Hindlimb muscle (tissue), 1 donor: ENCODE results near the gene DALRD3. TPM values are rescaled to one million over a fixed set of nuclear protein-coding genes. Genes with fewer than 3 reads are reported as not detected.

Source experiments
- DNase-seq: peaks from one replicate; pipeline ENCODE4 v3.0.0-alpha.2; 2013
- polyA plus RNA-seq: library from polyadenylated mRNA; unstranded; fragments of 120-200 nt; gene quantifications from one replicate; pipeline ENCODE4 v1.2.1, GENCODE V29; 2013; ENCODE audit not compliant: insufficient read length

DALRD3 gene
- polyA plus RNA-seq, 1 donor, result 32.8 TPM

DNA sequence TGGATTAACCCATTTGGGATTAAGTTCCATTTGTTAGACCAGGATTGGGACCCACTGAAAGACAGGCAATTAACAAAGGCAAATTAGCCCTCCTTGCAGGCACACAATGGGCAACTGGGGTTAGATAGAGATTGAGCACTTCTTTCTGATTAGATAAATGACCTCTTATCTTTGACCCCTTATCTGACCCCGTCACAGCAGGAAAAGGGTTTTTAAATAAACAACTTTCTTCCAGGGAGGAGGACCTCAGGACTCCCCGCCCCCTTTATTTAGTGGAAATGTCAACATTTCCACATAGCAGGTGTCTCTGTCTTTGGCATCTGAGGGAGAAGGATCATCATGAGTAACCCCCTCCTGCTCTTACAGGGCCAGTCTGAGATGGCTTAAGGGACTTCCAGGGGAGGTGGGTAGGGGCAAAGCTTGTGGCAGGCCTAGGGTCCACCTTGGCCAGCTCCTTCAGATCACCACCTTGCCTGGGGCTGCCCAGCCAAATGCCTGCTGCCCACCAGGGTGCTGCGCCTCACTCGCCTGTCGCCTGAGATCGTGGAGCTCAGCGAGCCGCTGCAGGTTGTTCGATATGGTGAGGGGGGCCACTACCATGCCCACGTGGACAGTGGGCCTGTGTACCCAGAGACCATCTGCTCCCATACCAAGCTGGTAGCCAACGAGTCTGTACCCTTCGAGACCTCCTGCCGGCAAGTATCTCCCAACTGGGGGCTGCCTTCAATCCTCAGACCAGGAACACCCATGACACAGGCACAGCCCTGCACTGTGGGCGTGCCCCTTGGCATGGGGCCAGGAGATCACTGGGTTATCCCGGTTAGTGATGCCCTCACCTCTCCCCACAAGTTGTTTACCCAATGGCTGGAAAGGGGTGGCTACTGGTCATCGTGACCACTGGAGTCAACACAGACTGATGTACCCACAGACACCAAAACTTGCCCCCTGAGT, 13.8 kb downstream of the DALRD3 start:
- DNase-seq, result no peak

DNA sequence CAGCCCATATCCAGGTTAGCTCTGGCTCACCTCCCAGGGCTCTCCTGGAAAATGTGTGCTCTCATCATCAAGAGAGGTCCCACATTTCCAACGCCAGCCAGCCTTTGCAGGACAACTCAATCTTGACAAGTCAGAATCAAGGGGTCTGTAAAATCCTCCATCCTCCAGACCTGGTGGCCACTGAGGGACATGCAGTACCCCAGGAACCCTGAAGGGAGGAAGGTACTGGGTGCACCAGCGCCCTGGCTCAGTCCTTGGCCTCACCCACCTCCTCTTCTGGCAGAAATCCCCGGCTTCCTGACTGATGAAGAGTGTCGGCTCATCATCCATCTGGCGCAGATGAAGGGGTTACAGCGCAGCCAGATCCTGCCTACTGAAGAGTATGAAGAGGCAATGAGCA, 17.2 kb downstream of the DALRD3 start:
- no peak for DNase-seq

DNA sequence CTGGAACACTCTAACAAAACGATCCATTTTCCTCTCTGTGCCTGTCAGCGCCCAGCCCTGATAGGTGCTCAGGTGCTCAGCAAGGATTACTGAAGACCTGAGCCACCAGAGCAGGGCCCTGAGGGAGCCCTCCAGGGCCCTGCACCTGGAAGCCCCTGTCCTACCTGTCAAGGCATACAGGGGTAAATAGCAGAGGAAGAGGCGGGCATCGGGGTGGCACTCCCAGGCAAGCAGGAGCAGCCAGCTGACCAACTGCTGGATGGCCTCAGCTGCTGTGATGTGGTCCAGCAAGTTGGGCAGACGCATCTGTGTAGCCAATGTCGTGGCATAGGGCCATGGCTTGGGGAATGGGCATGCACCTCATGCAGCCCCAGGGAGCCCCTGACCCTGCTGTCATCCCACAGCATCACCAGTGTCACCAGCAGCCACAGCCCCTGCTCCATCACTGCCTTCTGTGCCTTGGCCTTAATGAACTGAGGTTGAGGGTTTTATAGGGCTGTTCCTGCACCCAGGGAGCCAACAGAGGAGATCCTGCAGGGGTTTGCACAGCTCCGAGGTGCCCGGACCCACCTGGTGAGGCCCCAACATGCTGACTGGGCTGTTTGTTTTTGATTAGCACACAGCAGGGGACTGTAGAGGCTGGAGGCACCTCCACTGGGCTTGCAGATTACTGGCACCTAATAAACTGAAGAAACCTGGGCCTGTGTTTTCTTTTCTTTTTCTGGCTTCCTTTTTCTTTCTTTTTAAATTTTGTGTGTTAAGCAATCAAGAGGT, 19.1 kb downstream of the DALRD3 start:
- DNase-seq, result no peak

DNA sequence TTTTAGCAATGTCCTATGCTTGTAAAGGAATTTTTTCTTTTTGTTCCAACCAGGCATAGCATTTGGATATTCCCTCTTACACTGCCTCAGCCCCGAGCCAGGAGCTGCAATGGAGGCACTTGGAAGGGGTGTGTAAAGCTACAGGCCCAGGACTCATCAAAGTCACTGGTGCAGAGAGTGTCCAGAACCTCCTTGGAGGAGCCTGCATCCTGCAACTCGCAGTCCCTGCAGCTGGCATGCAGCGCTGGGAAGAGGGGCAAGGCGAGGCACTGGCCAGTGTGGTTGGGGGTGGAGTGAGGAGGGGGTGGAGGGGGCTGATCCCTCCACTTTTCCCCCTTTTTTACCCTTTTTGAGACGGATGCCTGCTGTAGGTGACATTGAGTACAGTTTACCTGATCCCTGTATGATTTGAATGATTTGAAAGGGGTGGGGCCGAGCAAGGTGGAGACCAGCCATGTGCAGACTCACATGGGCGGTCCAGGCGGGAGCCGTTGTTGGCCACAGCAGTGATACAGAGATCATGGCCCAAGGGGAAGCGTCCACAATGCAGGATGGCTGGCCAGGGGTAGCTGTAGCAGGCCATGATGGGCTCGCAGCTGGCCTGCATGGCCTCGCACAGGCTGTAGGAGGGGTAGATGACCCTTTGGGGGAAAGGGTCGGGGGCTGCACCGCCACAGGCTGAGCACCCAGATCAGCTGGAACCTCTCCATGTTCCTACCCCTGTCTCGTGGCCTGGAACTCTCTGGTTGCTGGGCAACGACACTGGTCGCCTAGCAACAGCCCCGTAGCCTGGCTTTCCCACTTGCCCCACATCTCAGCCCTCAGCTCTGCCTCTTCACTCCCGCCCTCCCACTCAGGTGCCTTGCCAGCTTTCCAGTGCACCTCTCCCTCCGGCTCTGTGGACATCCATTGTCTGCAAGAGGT, 20.4 kb downstream of the DALRD3 start:
- DNase-seq, result no peak

DNA sequence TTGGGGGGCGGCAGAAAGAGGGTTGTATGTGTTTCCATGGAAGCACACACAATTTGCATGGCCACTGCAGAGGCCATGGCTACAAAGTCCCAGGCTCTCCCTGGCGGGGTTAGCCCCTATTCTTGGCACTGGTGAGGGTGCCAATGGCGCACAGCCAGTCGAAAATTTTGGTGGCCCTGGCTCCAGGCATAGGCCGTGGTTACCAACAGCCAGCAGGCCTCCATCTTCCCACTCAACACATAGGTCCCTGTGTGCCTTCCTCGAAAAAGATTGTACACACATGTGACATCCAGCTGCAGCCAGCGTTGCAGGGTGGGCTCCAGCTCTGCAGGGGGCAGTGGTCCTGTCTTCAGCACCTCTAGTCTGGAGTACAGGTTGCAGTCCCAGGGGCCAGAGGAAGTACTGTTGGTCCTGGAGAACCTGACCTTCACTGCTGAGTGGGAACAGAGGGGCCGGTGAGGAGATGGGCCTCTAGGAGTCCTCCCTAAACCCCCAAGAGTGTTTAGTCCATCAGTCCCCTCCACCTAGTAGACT, 21.2 kb downstream of the DALRD3 start:
- no peak for DNase-seq

DNA sequence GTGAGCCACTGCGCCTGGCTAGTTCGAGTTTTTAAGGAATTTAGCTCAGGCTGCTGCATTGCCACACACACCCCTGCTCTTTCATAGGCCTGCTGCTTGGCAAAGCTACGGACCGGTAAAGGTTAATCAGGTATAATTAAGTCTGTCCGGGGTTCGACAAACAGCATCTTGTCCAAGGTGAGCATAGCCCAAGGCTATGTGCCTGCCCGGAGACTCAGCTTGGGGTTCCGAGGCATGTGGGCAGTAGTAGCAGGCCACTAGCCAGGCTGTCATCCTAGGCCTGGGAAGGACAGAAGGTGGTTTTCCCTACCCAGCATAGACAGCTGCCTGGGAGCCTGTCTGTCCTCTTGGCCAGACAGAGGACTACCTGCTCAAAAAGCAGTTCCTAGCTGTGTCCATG, 21.7 kb downstream of the DALRD3 start:
- DNase-seq, result no peak

DNA sequence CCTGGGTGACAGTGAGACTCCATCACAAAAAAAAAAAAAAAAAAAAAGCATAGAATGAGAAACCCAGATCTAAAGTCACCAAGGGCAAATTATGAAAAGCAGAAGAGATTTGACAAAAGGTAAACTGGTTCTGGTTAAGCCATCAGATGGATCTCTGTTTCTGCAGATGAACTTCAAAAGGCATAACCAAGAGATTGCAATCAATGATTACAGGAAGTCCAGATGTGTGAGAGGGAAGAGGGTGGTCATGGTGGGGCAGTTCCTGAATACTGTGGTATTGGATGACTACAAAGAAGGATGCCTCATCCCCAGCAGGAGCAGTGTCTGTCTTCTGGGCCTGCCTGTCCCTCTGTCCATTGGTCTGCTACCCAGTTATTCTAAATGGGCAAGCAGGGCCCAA, 24.5 kb downstream of the DALRD3 start:
- DNase-seq, result no peak

DNA sequence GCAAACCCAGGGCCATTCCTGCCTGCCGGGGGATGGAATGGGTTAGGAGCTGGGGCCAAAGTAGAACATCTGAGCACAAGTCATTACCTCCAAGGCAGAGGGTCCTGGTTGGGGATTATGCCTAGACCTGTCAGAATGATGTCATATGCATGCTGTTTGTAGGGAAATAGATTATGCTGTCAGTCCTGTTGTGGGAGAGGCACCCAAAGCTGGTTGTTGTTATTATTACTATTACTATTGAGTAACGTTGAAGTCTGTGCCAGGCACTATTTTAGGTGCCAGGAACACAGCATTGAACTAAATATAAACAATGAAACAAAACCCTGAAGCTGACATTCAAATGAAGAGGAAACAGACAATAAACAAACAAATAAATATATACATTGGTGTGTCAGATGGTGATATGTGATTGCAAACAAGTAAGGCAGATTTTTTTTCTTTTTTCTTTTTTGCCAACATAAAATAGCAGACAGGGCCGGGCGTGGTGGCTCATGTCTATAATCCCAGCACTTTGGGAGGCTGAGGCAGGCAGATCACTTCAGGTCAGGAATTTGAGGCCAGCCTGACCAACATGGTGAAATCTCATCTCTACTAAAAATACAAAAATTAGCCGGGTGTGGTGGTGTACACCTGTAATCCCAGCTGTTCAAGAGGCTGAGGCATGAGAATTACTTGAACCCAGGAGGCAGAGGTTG, 26.4 kb downstream of the DALRD3 start:
- no peak for DNase-seq

DNA sequence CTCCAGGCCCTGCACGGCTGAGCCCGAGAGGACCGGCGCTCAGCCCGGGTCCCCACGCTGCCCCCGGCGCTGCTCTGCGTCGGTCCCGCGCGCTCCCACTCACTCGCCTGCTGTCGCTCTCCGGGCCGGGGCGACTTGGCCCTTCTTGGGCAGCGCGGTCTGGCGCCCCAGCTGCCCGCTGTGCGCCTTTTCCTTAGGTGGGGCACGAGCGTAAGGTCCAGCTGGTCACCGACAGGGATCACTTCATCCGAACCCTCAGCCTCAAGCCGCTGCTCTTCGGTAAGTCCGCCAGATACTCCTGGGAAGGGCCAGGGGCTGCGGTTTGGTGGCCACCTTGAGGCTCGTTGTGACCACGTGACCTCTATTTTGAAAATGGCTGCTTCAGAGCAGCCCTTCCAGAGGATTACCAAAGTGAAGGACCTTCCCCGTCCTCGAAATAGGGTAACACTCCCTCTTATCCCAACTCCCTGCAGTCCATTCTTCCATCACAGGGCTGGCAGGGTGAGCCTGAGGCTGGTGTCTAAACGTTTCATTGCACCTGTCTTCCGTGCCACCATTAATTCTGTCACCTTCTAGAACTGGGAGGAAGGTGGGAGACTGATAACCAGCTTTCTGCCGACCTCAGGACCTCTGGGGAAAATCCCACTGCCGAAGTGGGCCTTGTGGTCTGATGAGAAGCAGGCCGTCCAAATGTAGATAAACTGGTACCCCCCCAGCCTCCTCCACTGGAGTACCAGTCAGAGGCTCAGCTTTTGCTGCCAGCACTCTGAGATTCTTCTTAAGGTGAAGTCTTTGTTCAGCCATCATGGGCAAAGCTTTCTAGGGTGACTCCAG, 27.5 kb downstream of the DALRD3 start:
- DNase-seq, result no peak

DNA sequence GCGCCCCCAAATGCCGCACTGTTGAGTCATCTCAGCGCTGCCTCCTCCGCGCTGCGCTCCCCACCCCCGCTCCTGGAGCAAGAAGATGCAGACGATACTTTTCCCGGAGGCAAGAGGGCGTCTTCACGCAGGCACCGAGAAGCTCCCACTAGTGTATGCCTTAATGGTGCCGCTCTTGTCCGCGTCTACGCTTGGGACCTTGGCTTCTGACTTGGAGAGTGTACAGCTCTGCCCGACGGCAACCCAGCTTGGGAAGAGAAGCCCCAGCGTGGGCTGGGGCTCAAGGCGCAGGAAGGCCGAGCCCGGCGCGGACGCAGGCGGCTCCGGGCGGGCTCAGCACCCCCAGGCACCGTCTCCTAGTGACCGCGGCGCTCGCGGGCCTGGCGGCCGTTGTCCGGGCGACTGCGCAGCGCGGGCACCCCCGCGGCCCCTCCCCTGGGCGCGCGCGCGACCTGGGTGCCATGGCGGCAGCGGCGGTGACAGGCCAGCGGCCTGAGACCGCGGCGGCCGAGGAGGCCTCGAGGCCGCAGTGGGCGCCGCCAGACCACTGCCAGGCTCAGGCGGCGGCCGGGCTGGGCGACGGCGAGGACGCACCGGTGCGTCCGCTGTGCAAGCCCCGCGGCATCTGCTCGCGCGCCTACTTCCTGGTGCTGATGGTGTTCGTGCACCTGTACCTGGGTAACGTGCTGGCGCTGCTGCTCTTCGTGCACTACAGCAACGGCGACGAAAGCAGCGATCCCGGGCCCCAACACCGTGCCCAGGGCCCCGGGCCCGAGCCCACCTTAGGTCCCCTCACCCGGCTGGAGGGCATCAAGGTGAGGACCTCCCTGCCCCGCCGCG, 28.4 kb downstream of the DALRD3 start, which contains the start of gene P4HTM:
Gene P4HTM, plus strand, starts transcription at position 446 of the 840 bp plus-strand sequence. Its CDS starts 16 bp downstream, at position 462.
- DNase-seq, result peak; percentile 89

DNA sequence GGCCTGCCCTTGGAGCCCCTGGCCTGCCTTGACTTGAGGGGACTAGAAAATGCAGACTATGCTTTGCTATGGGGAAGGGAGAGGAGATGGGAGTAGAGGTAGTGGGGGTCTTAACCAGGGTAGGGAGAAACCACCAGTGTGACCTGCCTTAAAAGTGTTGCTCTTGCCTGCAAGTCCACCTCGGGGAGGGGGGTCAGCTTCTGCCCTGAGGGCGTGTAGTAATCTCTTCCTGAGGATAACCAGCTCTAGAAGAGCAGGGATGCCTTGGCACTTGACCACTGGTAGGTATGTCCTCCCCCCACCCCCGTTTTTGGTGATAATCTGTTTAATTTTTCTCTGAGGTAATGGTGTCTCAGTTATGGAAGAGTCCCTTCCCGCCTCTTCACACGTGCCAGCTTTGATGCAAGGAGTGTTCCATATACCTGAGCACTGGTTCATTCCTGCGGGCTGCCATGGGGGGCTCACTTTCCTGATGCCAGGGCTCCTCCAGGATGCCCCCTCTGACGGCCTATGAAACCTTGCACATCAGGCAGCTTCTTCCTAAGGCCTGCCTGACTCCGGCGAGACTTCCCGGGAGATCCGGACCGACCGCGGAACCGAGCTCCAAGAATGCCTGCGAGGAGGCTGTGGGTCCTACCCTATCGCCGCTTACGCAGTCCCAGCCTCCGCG, 29.1 kb downstream of the DALRD3 start:
- DNase-seq, result no peak

DNA sequence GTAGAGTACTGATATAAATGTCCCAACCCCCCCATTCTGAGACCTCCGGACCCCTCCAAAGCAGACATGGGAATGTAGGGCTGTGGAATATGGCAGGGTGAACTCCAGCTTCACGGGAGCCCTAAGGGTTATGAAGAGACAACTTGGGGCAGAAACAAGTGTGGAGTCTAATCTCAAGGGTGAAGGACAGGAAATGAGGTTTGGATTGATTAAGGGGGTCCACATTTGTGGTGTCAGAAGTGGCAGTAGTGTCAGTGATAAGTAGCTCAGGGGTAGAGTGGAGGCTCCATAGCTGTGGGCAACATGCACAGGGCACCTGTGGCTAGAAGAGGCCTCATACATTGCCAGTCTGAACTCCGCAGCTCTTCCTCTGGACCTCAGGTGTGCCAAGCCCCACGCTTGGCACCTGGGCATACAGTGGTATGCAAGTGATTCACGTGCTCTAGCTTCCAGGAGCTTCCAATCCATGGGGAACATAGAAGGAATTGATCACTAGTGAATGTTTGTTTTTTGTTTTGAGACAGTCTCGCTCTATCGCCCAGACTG, 32.5 kb downstream of the DALRD3 start:
- DNase-seq, result no peak

DNA sequence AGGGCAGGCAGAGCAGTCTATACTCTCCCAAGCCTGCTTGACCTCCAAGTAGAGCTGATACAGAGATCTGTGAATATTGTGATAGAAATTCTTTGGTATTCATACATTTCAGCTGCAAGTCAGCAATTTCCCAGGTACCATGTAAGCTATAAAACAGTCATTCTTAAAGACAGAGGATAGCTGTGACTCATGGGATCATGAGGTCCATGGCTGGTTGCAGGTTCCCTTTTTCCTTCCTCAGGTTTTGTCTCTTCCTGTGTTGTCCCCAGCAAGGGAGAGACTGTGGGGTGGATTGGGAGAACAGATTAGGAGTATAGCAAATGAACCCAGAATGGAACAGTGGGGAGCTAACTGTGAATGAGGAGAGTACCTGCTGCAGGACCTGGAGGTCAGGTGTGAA, 33.7 kb downstream of the DALRD3 start:
- DNase-seq, result no peak

DNA sequence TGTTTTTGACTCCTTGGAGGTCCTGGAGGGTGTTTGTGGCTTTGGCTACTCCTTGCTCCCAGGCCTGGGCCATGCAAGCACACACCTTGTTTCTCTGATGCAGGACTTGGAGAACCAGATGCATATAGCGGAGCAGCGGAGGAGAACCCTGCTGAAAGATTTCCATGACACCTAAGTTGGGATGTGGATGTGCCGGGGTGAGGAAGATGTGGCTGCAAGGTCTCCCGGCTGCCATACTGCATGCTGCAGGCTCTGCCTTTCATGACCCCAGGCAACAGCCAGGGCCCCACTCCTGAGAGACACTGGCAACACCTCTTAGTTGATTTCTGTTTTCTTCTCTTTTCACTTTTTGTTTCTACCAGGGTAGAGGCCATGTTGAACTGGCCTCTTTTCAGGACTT, 35.3 kb downstream of the DALRD3 start:
- DNase-seq, result no peak

DNA sequence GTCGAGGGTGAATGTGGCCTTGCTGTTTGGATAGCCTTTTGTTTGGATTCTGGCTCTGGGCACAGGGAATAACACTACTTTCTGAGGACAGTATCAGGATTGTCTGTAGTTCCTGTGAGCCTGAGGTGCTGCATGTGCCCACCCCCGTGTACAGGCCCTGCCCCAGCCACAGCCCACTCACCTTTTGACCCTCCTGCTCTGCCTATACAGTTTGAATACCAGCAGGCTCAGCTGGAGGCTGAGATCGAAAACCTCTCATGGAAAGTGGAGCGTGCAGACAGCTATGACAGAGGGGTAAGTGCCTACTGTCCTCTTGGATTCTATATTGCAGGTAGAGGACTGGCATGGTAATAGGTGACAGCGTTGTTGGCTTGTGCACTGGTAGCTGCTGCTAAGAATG, 35.7 kb downstream of the DALRD3 start:
- DNase-seq, result no peak

DNA sequence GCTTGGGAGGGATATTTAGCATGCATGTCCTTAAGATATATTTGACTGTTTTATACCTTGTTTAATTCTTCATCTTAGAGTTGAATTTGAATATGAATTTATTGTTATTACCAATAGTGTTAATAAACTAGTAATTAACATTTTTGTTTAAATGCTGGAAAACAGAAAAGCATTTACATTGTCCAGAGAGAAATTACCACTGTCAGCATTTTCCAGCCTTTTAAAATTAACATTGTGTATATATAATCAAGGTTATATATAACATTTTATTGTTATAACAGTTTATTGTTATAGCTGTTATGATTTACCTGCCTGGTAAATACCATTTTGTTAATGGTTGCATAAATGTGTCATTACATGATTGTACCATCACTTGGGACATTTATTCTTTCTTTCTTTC, 36.4 kb downstream of the DALRD3 start:
- DNase-seq, result no peak

DNA sequence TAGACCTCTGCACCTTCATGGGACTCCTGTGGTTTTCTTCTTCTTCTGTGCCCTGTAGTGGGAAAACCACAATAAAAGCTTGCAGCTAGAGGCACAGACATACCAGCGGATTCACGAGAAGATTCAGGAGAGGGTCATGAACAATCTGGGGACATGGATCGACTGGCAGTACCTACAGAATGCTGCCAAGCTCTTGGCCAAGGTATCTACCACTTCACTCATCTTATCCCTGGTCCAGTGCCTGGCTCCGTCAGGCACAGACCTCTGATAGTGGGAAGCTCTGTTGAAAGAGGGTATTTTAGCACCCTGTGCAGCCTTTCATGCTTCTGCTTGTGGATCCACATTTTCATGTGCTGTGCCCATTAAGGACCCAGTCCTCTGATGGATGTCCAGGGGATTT, 38.1 kb downstream of the DALRD3 start:
- DNase-seq, result no peak

DNA sequence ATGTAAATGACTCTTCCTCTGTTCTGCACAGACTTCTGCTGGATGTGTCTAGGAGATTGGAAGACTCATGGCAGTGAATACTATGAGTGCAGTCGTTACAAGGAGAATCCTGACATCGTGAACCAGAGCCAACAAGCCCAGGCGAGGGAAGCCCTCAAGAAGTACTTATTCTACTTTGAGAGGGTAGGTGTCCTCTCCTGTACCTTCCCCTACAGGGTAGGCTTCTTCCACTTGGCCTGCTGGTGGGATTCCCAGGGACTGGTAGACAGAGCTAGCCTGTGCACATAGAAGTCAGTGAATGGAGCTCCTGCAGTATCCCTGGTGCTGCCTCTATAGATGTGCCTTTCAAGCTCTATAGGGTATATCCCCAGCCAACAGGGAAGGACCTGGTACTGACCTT, 38.9 kb downstream of the DALRD3 start:
- no peak for DNase-seq
